MV-4-11 (cell line): ENCODE data around the gene MTCL1.

Experiments
- DNase-seq: peaks from one replicate; lab custom pipeline; 2025; lab: John Stamatoyannopoulos, UW

The MTCL1 gene

GRCh38 chr18:8810157-8810556 lies 104.8 kb downstream of the MTCL1 start:
- no peak for DNase-seq

- no peak for DNase-seq
These were observed 105.8 kb downstream of the MTCL1 start for GRCh38 chr18:8811115-8811514.

- DNase-seq = no peak
These were observed 107.3 kb downstream of the MTCL1 start for GRCh38 chr18:8812631-8813030.

GRCh38 chr18:8813611-8814010 lies 108.3 kb downstream of the MTCL1 start:
- DNase-seq = no peak

GRCh38 chr18:8814206-8814605 lies 108.8 kb downstream of the MTCL1 start:
- DNase-seq = no peak

DNA sequence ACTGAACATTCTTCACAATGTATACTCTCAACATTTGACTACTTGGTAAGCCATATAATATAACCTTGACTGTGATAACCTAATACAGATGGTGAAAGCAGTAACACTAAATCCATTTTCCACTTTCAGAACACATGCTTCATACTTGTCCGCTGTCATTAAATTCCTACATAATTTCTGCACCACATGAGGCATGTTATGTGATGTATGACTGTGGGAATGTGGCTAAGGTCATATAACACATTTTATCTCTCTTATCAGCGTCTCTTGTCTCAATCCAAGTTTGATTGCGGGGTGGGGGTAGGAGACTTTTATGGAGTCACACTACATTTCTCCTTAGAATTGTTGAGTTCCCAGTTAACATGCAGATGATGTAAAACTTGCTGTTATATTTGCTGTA lies 110.9 kb downstream of the MTCL1 start:
- no peak for DNase-seq

GRCh38 chr18:8816816-8817215 lies 111.5 kb downstream of the MTCL1 start:
- DNase-seq = no peak

DNA sequence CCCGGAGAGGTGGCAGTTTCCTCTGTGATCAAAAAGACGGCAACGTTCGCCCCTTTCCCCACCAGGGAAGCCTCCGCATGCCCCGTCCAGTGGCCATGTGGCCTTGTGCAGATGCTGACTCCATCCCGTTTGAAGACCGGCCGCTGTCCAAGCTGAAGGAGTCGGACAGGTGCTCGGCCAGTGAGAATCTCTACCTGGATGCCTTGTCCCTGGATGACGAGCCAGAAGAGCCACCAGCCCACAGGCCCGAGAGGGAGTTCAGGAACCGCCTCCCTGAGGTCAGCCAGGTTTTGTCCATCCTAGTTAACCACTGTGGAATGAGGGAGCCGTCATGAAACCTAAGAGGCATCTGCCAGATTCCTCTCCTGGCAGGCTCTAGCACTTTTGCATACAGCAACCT lies 113.6 kb downstream of the MTCL1 start:
- no peak for DNase-seq

- DNase-seq = no peak
These were observed 115.2 kb downstream of the MTCL1 start for GRCh38 chr18:8820396-8821082.

DNA sequence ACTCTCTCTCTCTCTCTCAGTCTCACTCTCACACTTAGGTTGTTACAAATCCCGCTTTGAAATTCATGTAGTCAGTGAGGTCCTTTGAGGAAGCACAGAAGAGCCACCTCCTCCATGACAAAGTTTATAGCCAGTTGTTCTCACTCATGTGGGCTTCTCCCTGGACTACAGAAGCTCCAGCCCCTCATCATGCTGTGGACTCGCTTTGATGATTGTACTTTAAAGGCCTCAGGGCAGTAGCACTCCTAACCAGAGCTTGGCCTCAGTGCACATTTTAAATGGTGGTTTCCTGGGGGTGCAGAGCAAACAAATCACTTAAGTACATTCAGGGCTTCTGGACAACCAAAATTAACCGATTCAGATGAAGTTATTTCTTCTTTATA lies 115.7 kb downstream of the MTCL1 start:
- no peak for DNase-seq

- DNase-seq = no peak
These were observed 116.2 kb downstream of the MTCL1 start for GRCh38 chr18:8821531-8821930.

DNA sequence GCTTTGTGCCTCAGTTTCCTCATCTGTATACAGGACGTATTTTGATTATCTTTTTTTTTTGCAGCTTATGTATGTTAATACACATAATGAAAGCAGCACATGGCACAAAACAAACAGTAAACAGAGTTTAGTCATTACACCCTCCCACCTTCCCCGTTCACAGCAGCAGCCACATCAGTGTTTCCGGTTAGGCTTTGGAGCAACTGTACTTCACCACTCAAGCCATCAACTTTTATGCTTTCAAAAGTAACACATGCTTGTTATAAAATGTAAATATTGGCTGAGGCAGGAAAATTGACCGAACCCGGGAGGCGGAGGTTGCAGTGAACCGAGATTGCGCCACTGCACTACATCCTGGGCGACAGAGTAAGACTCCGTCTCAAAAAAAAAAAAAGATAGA lies 117.3 kb downstream of the MTCL1 start:
- DNase-seq = no peak

DNA sequence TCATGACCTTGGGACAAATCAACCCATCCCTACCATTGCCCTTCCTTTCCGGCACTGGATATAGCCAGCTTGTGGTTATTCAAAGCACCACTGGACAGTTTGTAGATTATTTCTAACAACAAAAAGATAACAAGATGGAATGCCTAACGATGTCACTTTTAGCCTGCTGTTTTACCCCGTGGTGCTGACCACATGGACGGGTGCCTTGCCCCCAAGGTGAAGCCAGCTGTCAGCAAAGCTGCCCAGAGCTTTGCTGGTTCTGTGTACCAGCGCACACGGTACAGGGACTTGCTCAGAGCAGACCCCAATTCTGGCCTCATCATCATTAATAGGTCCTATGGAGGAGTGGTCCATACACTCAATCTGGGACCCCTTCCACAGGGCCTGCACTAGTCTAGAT lies 118.2 kb downstream of the MTCL1 start:
- no peak for DNase-seq

- DNase-seq = no peak
These were observed 119.5 kb downstream of the MTCL1 start for GRCh38 chr18:8824846-8825245.

DNA sequence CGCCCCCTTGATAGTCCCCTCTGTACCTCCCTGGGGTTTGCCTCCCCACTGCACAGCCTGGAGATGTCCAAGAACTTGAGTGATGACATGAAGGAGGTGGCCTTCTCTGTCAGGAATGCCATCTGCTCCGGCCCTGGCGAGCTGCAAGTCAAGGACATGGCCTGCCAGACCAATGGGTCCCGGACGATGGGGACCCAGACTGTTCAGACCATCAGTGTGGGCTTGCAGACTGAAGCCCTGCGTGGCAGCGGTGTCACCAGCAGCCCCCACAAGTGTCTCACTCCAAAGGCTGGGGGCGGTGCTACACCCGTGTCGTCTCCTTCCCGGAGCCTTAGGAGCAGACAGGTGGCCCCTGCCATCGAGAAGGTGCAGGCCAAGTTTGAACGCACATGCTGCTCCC lies 119.9 kb downstream of the MTCL1 start:
- DNase-seq = no peak

- DNase-seq = no peak
These were observed 120.5 kb downstream of the MTCL1 start for GRCh38 chr18:8825729-8826375.

DNA sequence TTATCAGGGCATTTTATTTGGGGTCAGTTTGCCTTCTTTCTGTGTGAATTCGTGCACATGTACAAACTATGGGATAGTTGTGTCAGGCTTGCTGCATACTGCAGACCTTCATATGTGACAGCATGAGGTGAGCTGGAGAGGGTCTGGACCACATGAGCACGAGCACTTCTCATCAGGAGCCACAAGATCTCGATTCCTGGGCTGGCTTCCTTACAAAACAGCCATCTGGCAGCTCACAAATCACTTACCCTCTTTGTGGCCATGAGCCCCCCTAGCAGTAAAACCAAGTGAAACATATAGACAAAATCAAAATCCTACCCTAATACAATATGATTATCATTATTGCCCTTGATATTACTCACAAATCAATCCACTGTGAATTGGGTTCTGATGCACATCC lies 121.2 kb downstream of the MTCL1 start:
- no peak for DNase-seq

GRCh38 chr18:8826971-8827370 lies 121.6 kb downstream of the MTCL1 start:
- DNase-seq = no peak

- DNase-seq = no peak
These were observed 122.9 kb downstream of the MTCL1 start for GRCh38 chr18:8828300-8828699.

DNA sequence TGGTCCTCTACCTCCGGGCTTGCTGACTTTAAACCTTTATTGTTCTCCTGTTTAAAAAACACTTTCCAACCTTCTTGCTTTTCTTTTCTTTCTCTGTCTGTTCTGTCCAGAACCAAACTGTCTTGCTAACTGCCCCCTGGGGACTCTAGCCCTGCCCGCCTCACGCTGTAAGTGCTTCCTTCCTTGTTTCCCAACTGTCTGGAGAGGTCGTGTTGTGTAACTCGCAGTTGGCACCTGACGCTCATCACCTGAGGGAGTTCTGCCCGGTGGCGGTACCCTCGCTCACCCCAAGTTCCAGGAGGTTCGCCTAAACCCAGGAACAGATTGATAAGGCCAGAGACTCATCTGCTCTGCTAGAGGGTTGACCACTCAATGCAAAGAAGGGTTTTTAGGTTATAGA lies 123.4 kb downstream of the MTCL1 start:
- no peak for DNase-seq

DNA sequence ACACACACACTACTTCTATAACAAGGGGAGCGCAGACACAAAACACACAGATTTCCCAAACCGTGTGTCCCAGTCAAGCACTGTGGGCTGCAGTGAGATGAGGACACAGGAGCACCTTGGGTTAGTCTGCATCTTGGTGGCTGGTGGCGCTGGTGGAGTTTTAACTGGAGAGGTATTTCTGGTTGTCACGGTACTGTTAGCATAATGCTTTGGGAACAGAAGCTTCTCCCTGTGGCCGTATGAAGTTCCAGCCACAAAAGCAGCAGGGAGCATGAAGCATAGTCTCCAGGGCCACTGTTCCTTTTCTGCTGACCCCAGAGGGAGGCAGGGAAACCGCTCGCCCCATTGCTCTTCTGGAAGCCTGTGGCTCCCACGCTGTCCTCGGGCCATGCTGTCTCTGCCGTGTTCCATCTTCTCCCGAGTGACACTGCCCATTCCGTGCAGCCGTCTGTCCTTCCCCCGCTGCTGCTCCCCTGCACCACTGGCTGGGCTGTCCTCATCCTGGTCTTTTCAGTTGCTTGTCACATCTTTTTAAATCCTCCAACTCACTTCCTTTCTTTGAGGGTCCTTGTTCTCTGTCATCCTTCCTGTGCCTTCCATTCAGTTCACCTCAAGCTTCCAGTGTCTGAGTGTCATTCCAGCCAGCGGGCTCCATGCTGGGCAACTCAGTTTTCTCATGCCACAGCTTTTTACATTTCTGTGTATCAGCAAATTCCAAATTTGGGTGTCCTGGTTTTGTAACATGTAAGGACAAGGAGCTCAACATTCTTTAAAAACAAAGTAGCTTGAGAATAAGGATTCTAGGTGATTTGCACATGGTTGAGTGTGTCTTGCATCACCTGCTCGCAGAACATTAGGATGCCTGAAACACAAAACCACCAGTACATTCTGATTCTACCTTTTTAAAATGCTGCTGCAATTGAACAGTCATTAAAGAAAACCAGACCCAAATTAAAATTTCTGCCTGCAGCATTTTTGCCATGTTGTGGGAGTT lies 125.0 kb downstream of the MTCL1 start:
- no peak for DNase-seq

DNA sequence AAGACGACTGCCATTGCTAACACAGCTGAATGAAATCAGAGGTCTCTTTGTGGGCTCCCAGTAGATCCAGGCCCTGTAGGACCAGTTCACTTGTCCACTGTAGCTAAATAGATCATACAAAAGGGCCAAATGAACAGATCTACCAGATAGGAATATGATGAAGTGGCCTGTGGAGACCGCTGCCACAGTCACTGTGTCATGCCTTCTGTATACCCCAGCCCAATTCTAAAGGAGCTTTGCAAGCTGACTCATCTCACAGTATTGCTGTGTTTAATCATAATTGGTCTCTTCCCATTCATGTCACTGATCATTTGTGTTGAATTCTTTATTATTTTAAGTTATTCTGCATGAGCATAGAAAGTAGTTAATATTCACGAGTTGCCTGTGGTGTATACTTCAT lies 125.8 kb downstream of the MTCL1 start:
- DNase-seq = no peak

DNA sequence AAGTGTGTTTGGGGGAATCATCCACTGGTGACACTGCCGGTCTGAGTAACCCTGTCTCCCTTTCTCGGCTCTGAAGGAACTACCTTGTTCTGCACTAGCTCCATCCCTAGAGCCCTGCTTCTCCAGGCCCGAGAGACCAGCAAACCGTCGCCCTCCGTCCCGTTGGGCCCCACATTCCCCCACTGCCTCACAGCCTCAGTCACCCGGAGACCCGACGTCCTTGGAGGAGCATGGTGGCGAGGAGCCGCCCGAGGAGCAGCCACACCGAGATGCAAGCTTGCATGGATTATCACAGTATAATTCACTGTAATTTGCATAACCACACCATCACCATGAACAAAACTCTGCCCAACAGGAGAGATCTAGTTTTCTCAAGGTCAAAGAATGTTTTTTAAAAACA lies 126.2 kb downstream of the MTCL1 start:
- DNase-seq = no peak
